GM12878 (cell line): ENCODE data around the gene DRC1. TPM values are rescaled to one million over a fixed set of nuclear protein-coding genes. Genes with fewer than 3 reads are reported as not detected.

Experiments
- ATAC-seq: fragments of 200-7000 bp; cut with Tn5 transposase; 3 replicates; pipeline ENCODE4 v1.9.1; 2020; ENCODE audit warnings: mild to moderate bottlenecking, moderate library complexity
- BruUV-seq: library from RNA; stranded (reverse); fragments of 400-500 nt; replicated peaks from 2 replicates; lab custom pipeline; 2021; lab: Mats Ljungman, UMichigan
- CTCF ChIA-PET: fragments of 300-600 bp; sonication (Branson Sonifier 250); formaldehyde crosslinking; extraction: SDS; loops from one replicate; lab custom pipeline; 2021; ENCODE audit warnings: inconsistent platforms; lab: Yijun Ruan, JAX
- POLR2A ChIA-PET: fragments of 350-600 bp; formaldehyde crosslinking; extraction: SDS; loops from one replicate; lab custom pipeline; 2021; ENCODE audit warnings: inconsistent platforms; lab: Charles Lee
- RAD21 ChIA-PET: fragments of 300-600 bp; sonication (Branson Sonifier 250); formaldehyde crosslinking; loops from one replicate; lab custom pipeline; 2023; ENCODE audit warnings: antibody characterized with exemption; ENCODE audit not compliant: unreplicated experiment; lab: Charles Lee
- SMC1A ChIA-PET: fragments of 300-600 bp; sonication (Branson Sonifier 250); formaldehyde crosslinking; loops from one replicate; lab custom pipeline; 2023; ENCODE audit not compliant: unreplicated experiment, uncharacterized antibody; lab: Charles Lee
- DNase-seq: peaks from one replicate; pipeline ENCODE4 v3.0.0-alpha.2; 2011; ENCODE audit warnings: low read depth, low spot score
- FAIRE-seq: peaks from 3 replicates; lab custom pipeline; 2011; peaks lifted over from hg19 to GRCh38; lab: Jason Lieb, UNC
- H2AFZ ChIP-seq: 2 replicates; pipeline ENCODE4 v1.6.0; 2011; ENCODE audit warnings: low read depth, low read length, control low read depth; ENCODE audit not compliant: control insufficient read depth
- H3K27ac ChIP-seq: 2 replicates; pipeline ENCODE4 v1.5.1; 2011; ENCODE audit warnings: control low read depth; ENCODE audit not compliant: control insufficient read depth, insufficient read depth
- H3K27me3 ChIP-seq, 2 experiments: replicated peaks in 1 of 2; 2 replicates each; pipeline versions ENCODE4 v1.6.0 to v1.6.1; 2011; ENCODE audit warnings: low read length in 1 of 2; ENCODE audit not compliant: control insufficient read depth in 2 of 2, insufficient read depth in 2 of 2
- H3K36me3 ChIP-seq, 2 experiments: 2 replicates each; pipeline ENCODE4 v1.5.1; 2011; ENCODE audit warnings: low read length in 1 of 2; ENCODE audit not compliant: control insufficient read depth in 2 of 2, insufficient read depth in 2 of 2
- H3K4me1 ChIP-seq: 2 replicates; pipeline ENCODE4 v1.6.1; 2011; ENCODE audit warnings: mild to moderate bottlenecking, low read length, moderate library complexity, mixed read lengths; ENCODE audit not compliant: control insufficient read depth, insufficient read depth
- H3K4me2 ChIP-seq: 2 replicates; pipeline ENCODE4 v1.6.0; 2011; ENCODE audit warnings: control low read depth; ENCODE audit not compliant: control insufficient read depth, insufficient read depth
- H3K4me3 ChIP-seq: fragments of 200-600 bp; sonication (generic); 2 replicates; pipeline ENCODE4 v1.5.1; 2016
- H3K79me2 ChIP-seq: 2 replicates; pipeline ENCODE4 v1.6.0; 2011; ENCODE audit warnings: low read length; ENCODE audit not compliant: control insufficient read depth, insufficient read depth
- H3K9ac ChIP-seq: 2 replicates; pipeline ENCODE4 v1.8.0; 2011; ENCODE audit warnings: low read length, control low read depth, mixed read lengths; ENCODE audit not compliant: control insufficient read depth, insufficient read depth
- H3K9me3 ChIP-seq: replicated peaks from 3 replicates; pipeline ENCODE4 v1.5.1; 2011; ENCODE audit warnings: mild to moderate bottlenecking, low read length; ENCODE audit not compliant: control insufficient read depth, insufficient read depth
- H4K20me1 ChIP-seq: 2 replicates; pipeline ENCODE4 v1.6.0; 2011; ENCODE audit not compliant: control insufficient read depth, insufficient read depth
- ATF7 ChIP-seq: fragments of 450-650 bp; IDR thresholded peaks from 2 replicates; pipeline ENCODE4 v1.6.1; 2016; ENCODE audit warnings: low read depth, mild to moderate bottlenecking
- BACH1 ChIP-seq: fragments of 450-650 bp; IDR thresholded peaks from 2 replicates; pipeline ENCODE4 v1.6.1; 2017; ENCODE audit warnings: mild to moderate bottlenecking, borderline replicate concordance
- CBFB ChIP-seq: IDR thresholded peaks from 2 replicates; pipeline ENCODE4 v1.6.1; 2016; ENCODE audit warnings: antibody characterized with exemption, low read depth
- CBX3 ChIP-seq: fragments of 200-600 bp; sonication (generic); IDR thresholded peaks from 2 replicates; pipeline ENCODE4 v1.6.1; 2016; ENCODE audit warnings: low read depth, borderline replicate concordance
- NR2C2 ChIP-seq: IDR thresholded peaks from 2 replicates; pipeline ENCODE4 v1.6.1; 2011; ENCODE audit warnings: borderline replicate concordance, low read depth; ENCODE audit not compliant: control insufficient read depth, insufficient read length
- NRF1 ChIP-seq: conservative IDR thresholded peaks from 2 replicates; pipeline ENCODE4 v1.6.1; 2011; ENCODE audit warnings: mild to moderate bottlenecking, low read depth, low read length, improper control_type of control experiment
- RELA ChIP-seq: fragments of 450-650 bp; IDR thresholded peaks from 2 replicates; pipeline ENCODE4 v1.8.0; 2014; ENCODE audit warnings: borderline replicate concordance; ENCODE audit not compliant: partially characterized antibody
- RUNX3 ChIP-seq: IDR thresholded peaks from 2 replicates; pipeline ENCODE4 v1.6.1; 2012; ENCODE audit warnings: low read length, inconsistent platforms
- SIX5 ChIP-seq: IDR thresholded peaks from 2 replicates; pipeline ENCODE4 v1.6.1; 2011; ENCODE audit warnings: mild to moderate bottlenecking, low read depth, low read length, moderate library complexity; ENCODE audit not compliant: severe bottlenecking
- SP1 ChIP-seq: IDR thresholded peaks from one replicate; pipeline ENCODE4 v1.6.1; 2011; ENCODE audit warnings: low read depth, low read length
- SRF ChIP-seq, 2 experiments: IDR thresholded peaks; 2 replicates each; pipeline ENCODE4 v1.6.1; 2011; ENCODE audit warnings: low read depth in 2 of 2, low read length in 2 of 2, mild to moderate bottlenecking in 1 of 2, moderate library complexity in 1 of 2
- ZBED1 ChIP-seq: IDR thresholded peaks from 2 replicates; pipeline ENCODE4 v1.6.1; 2016; ENCODE audit warnings: borderline replicate concordance
- ZNF274 ChIP-seq: IDR thresholded peaks from one replicate; pipeline ENCODE4 v1.8.0; 2011; ENCODE audit not compliant: insufficient read length, insufficient read depth
- WGBS: methylation state at CpG from one replicate; pipeline ENCODE4 v1.1.6; 2016; ENCODE audit warnings: low lambda C conversion rate; ENCODE audit not compliant: insufficient replicate concordance, insufficient coverage; ENCODE audit errors: missing lambda C conversion rate; 5-methylcytosine and 5-hydroxymethylcytosine counted together
- in situ Hi-C: fragments of 300-500 bp; cut with MboI; formaldehyde crosslinking; loops from 9 replicates; pipeline ENCODE4 v1.14.3; 2018; ENCODE audit warnings: mixed read lengths
- intact Hi-C: fragments of 100-400 bp; cut with micrococcal nuclease; formaldehyde crosslinking; loops from one replicate; pipeline ENCODE4 v1.14.2; 2022; ENCODE audit not compliant: unreplicated experiment
- polyA plus RNA-seq, 11 experiments: library from polyadenylated mRNA; depleted of rRNA in 4 of 11; unstranded in 6 of 11; stranded (reverse) in 5 of 11; fragments of >200 nt; fragmentation: Nextera tagmentation in 4 of 11; fragmentation: Illumina TruSeq in 1 of 11; extraction: Ambion mirVana in 4 of 11; extraction: Trizol in 1 of 11; gene quantifications; 1 replicate in 1 of 11; 2 replicates in 10 of 11; pipeline versions ENCODE4 v1.2.1 to v1.2.3, GENCODE V29; 2011 to 2016; ENCODE audit warnings: inconsistent platforms in 2 of 11, missing spikeins in 2 of 11, low read depth in 1 of 11
- total RNA-seq, 4 experiments: library from RNA; depleted of rRNA in 3 of 4; stranded (reverse); fragments of >200 nt in 3 of 4; fragmentation: Illumina TruSeq in 1 of 4; extraction: Trizol in 1 of 4; gene quantifications; 2 replicates each; pipeline versions ENCODE4 v1.2.1 to v1.2.3, GENCODE V29; 2013 to 2021
- TF ChIP-seq, protein P1 (sequence below): fragments of 150-350 bp; IDR thresholded peaks from 2 replicates; pipeline ENCODE4 v1.6.1; 2014; ENCODE audit warnings: mild to moderate bottlenecking, low read depth, low read length
- TF ChIP-seq, protein P2 (sequence below): IDR thresholded peaks from 2 replicates; pipeline ENCODE4 v1.6.1; 2011; ENCODE audit warnings: low read depth, mild to moderate bottlenecking, low read length, moderate library complexity, borderline replicate concordance; ENCODE audit errors: extremely low read depth
- TF ChIP-seq, protein P3 (sequence below): IDR thresholded peaks from 2 replicates; pipeline ENCODE4 v1.6.1; 2011; ENCODE audit warnings: mild to moderate bottlenecking, low read depth, low read length, moderate library complexity; ENCODE audit not compliant: insufficient replicate concordance
- TF ChIP-seq, protein P4 (sequence below): IDR thresholded peaks from 2 replicates; pipeline ENCODE4 v1.6.1; 2011; ENCODE audit warnings: low read depth, low read length, improper control_type of control experiment, borderline replicate concordance

Gene DRC1
- total and polyA plus RNA-seq, 10 of the 15 experiments (the other 5 are each of a cell fraction or from before 2014, with no cell fraction given): 0.03 TPM; not detected in 9

DNA sequence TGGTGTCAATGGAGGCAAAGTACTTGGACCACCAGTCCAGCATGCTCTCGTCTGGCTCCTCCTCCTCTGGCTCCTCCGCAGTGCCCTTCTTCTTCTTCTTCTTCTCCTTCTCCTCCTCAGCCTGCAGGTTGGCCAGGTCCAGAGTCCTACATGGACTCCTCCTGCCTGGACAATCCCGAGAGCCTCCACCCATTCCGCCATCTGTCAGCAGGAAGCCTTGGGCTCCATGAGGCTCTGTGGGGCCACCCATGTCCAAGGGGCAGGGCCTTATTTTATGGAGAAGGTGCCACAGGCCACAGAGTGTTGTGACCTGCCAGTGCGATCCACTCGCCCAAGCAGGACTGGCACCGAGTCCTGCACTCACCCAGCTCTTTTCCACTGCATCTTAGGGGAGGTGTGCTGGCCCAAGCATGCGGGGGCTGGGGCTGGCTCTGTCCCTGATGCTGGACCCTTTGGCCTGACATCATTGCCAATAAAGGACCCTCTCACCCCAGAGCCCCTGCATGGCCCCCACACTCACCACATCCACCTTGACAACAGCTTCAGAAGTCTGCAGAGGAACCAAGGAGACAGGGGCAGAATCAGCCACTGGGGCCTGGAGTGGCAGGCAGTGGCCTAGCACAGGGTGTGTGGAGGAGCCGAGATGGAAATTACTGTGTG lies 69.0 kb downstream of the DRC1 start:
- SMC1A ChIA-PET: no interaction called here
- Histone ChIP-seq H4K20me1 (no peaks in the 10 kb centered on the region), H3K36me3 (no peaks in the 10 kb centered on the region), H3K9me3 (peaks cover 3% of the 10 kb centered on the region; the same call in 1 of the 3 replicates), H3K4me1 (no peaks in the 10 kb centered on the region), H3K27ac (no peak overlapping the region), H3K4me2 (no peak overlapping the region), H3K79me2 (no peaks in the 10 kb centered on the region), H3K4me3 (no peak overlapping the region), H2AFZ (no peak overlapping the region), H3K9ac (no peak overlapping the region), H3K27me3 (no peaks in the 10 kb centered on the region)
- no peak for DNase-seq
- TF ChIP-seq RUNX3: no peak
- no peak for TF ChIP-seq CBFB
- TF ChIP-seq BACH1: no peak
- TF ChIP-seq, protein P1, sequence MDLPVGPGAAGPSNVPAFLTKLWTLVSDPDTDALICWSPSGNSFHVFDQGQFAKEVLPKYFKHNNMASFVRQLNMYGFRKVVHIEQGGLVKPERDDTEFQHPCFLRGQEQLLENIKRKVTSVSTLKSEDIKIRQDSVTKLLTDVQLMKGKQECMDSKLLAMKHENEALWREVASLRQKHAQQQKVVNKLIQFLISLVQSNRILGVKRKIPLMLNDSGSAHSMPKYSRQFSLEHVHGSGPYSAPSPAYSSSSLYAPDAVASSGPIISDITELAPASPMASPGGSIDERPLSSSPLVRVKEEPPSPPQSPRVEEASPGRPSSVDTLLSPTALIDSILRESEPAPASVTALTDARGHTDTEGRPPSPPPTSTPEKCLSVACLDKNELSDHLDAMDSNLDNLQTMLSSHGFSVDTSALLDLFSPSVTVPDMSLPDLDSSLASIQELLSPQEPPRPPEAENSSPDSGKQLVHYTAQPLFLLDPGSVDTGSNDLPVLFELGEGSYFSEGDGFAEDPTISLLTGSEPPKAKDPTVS: no peak
- no peak for TF ChIP-seq SIX5
- no peak for TF ChIP-seq ZNF274
- TF ChIP-seq, protein P2, sequence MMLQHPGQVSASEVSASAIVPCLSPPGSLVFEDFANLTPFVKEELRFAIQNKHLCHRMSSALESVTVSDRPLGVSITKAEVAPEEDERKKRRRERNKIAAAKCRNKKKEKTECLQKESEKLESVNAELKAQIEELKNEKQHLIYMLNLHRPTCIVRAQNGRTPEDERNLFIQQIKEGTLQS: no peak
- no peak for TF ChIP-seq RELA
- no peak for TF ChIP-seq SP1
- TF ChIP-seq SRF (IDR thresholded peaks at IDR 0.05; ENCODE audit: low read depth in 2 of 2, low read length in 2 of 2): no peak
- no peak for TF ChIP-seq ATF7
- TF ChIP-seq NRF1: no peak
- TF ChIP-seq NR2C2: no peak
- TF ChIP-seq, protein P3, sequence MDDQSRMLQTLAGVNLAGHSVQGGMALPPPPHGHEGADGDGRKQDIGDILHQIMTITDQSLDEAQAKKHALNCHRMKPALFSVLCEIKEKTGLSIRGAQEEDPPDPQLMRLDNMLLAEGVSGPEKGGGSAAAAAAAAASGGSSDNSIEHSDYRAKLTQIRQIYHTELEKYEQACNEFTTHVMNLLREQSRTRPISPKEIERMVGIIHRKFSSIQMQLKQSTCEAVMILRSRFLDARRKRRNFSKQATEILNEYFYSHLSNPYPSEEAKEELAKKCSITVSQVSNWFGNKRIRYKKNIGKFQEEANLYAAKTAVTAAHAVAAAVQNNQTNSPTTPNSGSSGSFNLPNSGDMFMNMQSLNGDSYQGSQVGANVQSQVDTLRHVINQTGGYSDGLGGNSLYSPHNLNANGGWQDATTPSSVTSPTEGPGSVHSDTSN: no peak
- TF ChIP-seq ZBED1: no peak
- TF ChIP-seq, protein P4, sequence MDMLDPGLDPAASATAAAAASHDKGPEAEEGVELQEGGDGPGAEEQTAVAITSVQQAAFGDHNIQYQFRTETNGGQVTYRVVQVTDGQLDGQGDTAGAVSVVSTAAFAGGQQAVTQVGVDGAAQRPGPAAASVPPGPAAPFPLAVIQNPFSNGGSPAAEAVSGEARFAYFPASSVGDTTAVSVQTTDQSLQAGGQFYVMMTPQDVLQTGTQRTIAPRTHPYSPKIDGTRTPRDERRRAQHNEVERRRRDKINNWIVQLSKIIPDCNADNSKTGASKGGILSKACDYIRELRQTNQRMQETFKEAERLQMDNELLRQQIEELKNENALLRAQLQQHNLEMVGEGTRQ: no peak
- TF ChIP-seq CBX3: no peak
- in situ Hi-C loops (no loop called here), intact Hi-C loops (no loop called here)
- WGBS: 35% methylated on average over 9 of the region's 9 CpGs
- BruUV-seq: no TSS peak
- no peak for FAIRE-seq
- no peak for ATAC-seq
- POLR2A ChIA-PET: no interaction called here
- CTCF ChIA-PET: interaction anchor here (0.8 kb wide), 2 partner anchors 12 to 225 kb away, joined by 3 read pairs; no protein-coding TSS in a partner anchor
- RAD21 ChIA-PET: interaction anchor here (1.2 kb wide), 1 partner anchor 12 kb away, joined by 4 read pairs; no protein-coding TSS in a partner anchor
